Smooth muscle cell of the brain vasculature (primary cell): Measurements from ENCODE around the gene FTCD.
"Not testable (repeated sequence)": the region's sequence is repeated elsewhere in the genome, so short reads cannot be mapped to it uniquely, and the experiment has no call there.

Source experiments
- DNase-seq: peaks from one replicate; pipeline ENCODE4 v3.0.0-alpha.2; 2012; ENCODE audit warnings: low read depth, low spot score

Gene FTCD

DNA sequence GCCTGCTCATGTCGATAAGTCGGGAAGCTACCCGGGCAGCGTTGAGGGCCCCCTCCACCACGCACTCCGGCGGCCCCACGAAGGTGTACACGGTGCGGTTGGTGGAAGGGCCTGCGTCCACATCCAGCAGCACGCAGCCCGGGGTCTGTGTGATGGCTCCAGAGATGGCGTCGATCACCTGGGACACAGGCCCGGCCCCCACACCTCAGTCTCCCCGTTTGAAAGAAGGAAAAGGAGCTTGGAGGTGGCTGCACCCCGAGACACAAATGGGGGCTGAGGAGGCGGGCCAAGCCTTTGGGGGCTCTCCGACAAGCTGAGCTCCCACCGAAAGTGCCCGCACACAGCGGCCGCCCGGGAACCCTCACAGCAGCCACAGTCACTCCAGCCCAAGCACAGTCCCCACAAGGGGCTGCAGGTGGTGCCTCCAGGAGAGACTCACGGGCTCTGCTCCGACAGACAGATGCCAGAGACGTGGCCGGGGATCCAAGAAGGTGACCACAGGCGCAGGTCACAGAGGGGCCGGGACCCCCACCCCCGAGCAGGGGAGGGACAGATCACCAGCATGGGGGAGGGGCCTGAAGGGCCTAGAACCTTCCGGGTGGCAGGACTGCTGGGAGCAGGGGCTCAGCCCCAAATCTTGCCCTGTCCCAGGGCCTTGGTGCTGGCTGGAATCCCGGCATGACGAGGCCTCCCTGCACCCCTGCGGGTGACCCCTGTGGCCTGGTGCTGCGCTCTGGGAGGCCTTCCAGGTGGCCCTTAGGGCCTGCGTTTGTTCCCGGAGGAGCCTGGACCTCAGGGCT is 1.0 kb downstream of the FTCD start:
- no peak for DNase-seq

DNA sequence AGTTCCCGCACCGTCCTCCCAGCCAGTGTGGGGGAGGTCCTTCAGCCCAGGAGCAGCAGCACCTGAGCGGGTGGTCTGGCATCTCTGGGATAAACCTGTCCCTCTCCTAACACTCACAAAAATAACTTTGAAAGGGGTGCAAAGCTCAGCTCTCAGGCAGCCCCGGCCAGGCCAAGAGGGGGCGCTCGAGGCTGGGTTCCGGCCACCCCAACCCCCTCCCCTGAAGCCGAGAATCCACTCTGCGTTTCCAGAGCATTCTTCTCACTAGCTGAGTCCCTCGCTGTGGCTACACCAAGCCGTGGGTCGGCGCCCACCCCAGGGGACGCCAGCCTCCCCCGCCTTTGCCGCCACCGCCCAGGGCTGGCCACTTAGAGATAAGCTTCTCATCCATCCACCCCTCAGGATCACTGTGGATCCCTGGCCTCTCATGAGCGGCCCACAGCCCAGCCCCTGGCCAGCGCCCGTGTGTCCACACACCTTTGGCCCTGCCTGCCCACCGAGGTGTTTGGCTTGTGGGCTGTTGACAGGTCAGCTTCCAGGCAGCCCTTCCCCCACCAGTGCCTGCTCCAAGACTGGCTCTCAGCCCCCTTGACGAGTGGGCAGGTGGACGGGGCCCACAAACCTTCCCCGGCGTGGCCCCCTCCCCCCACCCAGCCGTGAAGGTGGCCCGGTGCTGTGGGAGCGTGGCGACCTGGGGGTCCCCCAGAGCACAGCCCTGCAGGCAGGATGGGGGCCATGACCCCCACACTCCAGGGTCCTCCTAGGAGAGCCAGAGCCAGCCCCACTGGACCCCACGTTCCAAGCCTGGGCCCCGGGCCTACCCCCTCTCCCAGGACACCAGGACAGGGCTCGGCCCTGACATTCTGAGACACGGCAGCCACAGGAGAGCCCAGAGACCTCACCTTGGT is 1.9 kb downstream of the FTCD start:
- no peak for DNase-seq

DNA sequence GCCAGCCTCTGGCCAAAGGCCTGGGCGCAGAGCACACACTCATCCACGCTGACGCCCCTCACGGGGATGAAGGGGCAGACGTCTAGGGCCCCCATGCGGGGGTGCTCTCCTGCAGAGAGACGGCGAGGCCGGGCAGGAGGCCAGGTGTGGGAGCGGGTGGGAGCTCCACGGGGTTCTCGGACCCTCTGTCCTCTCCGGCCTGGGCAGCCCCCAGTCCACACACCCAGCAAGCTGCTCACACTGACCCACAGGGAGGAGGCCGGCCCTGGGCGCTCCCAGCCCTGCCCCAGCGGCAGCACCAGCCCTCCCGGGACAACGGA is 2.5 kb downstream of the FTCD start:
- DNase-seq: no peak

DNA sequence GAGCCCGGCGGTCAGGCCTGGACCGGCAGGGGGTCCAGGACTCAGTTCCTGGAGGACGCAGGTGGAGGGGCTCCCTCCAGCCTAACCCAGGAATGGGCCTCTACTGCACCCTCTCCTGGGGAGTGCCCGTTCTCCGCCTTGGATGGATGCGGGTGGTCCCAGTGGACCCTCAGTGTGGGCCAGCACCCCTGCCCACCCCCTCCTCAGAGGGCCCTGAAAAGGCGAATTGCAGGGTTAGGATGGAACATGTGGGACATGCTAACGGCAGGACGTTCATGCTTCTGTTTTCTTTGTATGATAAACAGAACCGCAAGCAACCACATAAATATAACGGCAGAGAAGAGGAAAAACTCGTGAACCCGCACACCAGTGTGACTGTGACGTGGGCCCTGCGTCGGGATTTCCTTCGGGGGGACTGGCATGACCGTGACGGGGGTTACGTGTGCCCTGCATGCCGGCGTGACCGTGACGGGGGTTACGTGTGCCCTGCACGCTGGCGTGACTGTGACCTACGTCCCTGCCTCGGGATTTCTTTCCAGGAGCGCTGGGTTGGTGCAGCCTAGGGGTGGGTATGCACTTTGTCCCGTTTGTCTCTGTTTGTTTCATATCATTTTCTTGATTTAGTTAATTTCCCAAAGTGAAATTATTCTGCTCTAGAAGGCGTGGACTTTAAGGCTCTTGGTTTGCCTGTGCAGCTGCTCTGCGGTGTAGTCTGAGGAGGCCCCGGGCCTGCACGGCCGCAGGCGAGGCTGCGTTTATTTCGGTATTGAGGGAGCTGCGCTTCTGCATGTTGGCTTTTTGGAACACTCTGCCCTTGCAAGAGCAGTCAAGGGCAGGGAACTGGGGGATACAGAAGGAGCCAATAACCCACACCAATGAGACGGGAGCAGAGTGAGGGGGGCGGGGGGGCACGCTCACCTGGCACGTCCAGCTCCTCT is 3.1 kb downstream of the FTCD start:
- DNase-seq: no peak

- DNase-seq: no peak
Measured at GRCh38 chr21:46151261-46151988, 4.0 kb downstream of the FTCD start.

DNA sequence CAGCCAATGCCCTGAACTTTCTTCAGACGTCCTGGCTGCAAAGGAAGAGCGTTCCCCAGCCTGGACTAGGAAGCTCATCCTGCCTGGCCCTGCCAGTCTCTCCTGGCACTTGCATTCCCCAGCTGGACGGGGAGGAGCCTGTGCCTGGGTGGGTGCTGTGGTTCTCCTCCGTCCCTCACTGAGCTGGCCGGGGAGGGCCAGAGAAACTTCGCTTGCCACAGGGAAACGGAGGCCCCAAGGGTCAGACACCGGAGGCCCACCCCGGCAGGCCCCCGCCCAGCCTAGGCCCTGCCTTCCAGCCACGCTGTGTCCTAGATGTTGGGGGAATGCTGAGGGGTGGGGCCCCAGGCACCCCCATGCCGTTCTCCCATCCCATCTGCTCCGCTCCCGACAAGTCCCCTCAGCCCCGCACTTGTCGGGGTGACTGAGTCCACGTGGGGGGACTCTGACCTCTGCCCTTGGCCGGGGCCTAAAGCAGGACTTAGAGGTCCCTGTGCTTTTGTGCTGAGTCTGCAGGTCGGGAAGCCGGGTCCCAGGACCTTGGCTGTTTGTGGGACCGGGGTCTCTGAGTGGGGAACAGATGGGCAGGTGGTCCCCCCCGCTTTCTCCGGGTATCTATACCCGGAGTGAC is 4.8 kb downstream of the FTCD start:
- DNase-seq: no peak

GRCh38 chr21:46150073-46150472 is 5.3 kb downstream of the FTCD start:
- no peak for DNase-seq

DNA sequence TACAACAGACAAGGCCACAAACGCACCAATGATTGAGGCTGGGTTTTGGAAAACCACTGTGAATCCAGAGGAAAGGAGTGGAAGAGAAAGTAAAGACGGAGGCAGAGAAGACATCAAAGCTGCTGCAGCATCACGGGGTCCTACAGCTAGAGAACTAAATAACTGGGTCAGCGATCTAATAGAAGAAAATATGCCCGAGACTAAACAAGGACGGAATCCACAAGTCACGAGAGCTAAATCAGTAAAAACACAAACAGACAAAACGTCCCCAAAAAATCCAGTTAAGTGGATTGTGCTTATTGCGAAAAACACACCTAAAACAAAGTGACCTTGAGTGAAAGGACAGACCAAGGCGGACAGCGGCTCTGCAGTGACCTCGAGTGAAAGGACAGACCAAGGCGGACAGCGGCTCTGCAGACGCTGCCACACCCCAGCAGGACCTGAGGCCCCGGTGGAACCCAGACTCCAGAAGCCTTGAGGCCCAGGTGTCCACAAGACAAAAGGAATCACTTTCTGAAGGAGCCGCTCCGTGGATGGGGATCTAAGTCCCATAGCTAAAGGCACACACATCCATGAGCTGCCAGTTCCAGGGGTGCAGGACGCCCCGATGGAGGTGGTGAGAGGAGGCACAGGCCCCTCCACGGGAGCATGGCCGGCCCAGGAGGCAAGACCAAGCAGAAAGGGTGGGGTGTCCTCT is 6.0 kb downstream of the FTCD start:
- no peak for DNase-seq

DNA sequence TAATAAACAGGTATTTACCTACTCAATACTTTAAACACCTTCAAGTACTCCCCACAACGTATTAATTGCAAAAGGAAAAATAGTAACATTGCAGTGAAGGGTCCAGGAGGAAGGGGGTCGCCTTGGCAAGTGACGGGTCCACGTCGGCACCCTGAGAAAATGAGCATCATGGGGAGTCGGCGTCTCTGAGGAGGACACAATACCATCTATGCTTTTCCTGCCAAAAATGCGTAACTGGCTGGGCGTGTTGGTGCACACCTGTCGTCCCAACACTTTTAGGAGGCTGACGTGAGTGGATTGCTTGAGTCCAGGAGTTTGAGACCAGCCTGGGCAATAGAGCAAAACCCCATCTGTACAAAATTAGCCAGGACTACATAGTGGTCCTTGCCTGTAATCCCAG is 7.3 kb downstream of the FTCD start:
- no peak for DNase-seq

- DNase-seq: not testable (repeated sequence)
Measured at GRCh38 chr21:46147429-46147828, 8.0 kb downstream of the FTCD start.

GRCh38 chr21:46146856-46147255 is 8.5 kb downstream of the FTCD start:
- no peak for DNase-seq

- DNase-seq: no peak
Measured at GRCh38 chr21:46145840-46146691, 9.3 kb downstream of the FTCD start.

- no peak for DNase-seq
Measured at GRCh38 chr21:46145159-46145839, 10.1 kb downstream of the FTCD start.

DNA sequence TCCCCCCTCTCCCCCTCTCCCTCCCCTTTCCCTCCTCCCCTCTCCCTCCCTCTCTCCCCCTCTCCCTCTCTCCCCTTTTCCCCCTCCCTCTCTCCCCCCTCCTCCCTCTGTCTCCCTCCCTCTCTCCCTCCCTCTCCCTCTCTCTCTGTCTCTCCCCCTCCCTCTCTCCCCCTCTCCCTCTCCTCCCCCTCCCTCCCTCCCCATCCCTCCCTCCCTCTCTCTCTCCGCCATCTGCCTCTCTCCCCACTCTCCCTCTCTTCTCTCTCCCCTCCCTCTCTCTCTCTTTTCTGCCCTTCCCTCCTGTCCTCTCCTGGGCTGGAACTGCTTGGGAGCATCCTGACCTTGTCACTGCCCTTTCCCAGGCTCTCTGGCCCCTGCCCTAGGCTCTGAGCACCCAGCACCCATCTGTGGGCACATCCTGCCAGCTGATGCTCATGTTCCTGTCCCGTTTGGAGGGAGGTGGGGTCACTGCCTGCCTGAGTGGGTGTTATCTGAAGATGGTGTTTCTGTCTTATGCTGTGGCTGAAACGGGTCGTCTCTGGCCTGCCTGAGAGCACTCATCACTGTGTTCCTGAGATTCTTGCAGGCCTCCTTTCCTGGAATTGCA is 10.8 kb downstream of the FTCD start:
- no peak for DNase-seq

- no peak for DNase-seq
Measured at GRCh38 chr21:46142582-46143473, 12.6 kb downstream of the FTCD start.

- no peak for DNase-seq
Measured at GRCh38 chr21:46141767-46142581, 13.4 kb downstream of the FTCD start.
